Measurements from ENCODE around the gene DHTKD1.

GRCh38 chr10:12107781-12108180, 39.0 kb downstream of the DHTKD1 start:
- TF ChIP-seq REST (IDR thresholded peaks at IDR 0.05; ENCODE audit: insufficient read depth in 1 of 2, low read depth in 2 of 2, low read length in 1 of 2): no peak
- TF ChIP-seq CTCF (IDR thresholded peaks at IDR 0.05): no peak
- no peak for TF ChIP-seq POLR2AphosphoS5 (IDR thresholded peaks at IDR 0.05; ENCODE audit: low read depth, low read length)
- no peak for TF ChIP-seq TCF7L2 (IDR thresholded peaks at IDR 0.05; ENCODE audit: low read depth, low read length)

Measured in Panc1 (cell line).